ENCODE results near the gene SLC4A4. TPM values are rescaled to one million over a fixed set of nuclear protein-coding genes. Genes with fewer than 3 reads are reported as not detected.

The SLC4A4 gene
- total RNA-seq, 1 experiment from 2014 or later = not detected

GRCh38 chr4:71411981-71412380 is 73.2 kb downstream of the SLC4A4 start:
- no peak for DNase-seq (ENCODE audit: unreplicated experiment)
- no peak overlapping the region for H3K27ac Mint-ChIP-seq (ENCODE audit: low read depth, unreplicated experiment)
- intact Hi-C loops (cut with micrococcal nuclease) = no loop called here
- H3K4me1 Mint-ChIP-seq (ENCODE audit: insufficient read depth, unreplicated experiment) = no peaks in the 10 kb centered on the region
- H3K27me3 Mint-ChIP-seq (ENCODE audit: insufficient read depth, unreplicated experiment) = no peaks in the 10 kb centered on the region
- TF ChIP-seq CTCF (IDR thresholded peaks at IDR 0.05; ENCODE audit: unreplicated experiment) = no peak
- no peaks in the 10 kb centered on the region for H3K36me3 Mint-ChIP-seq (ENCODE audit: insufficient read depth, unreplicated experiment)
- POLR2A ChIA-PET = no interaction called here
- peaks cover 13% of the 10 kb centered on the region for H3K9me3 Mint-ChIP-seq (ENCODE audit: unreplicated experiment)
- no TSS peak for BruUV-seq (replicated peaks)
- no peak overlapping the region for H3K4me3 Mint-ChIP-seq (ENCODE audit: unreplicated experiment)
- CTCF ChIA-PET = interaction anchor here (0.6 kb wide), 1 partner anchor 150 kb away, joined by 3 read pairs; no protein-coding TSS in a partner anchor

- TF ChIP-seq CTCF (IDR thresholded peaks at IDR 0.05; ENCODE audit: unreplicated experiment) = no peak
- Mint-ChIP-seq H3K9me3 (ENCODE audit: unreplicated experiment) (no peaks in the 10 kb centered on the region), H3K36me3 (ENCODE audit: insufficient read depth, unreplicated experiment) (no peaks in the 10 kb centered on the region), H3K27ac (ENCODE audit: low read depth, unreplicated experiment) (no peak overlapping the region), H3K4me1 (ENCODE audit: insufficient read depth, unreplicated experiment) (no peaks in the 10 kb centered on the region), H3K27me3 (ENCODE audit: insufficient read depth, unreplicated experiment) (no peaks in the 10 kb centered on the region), H3K4me3 (ENCODE audit: unreplicated experiment) (no peak overlapping the region)
- intact Hi-C loops (cut with micrococcal nuclease) = no loop called here
- no peak for DNase-seq (ENCODE audit: unreplicated experiment)
- ChIA-PET POLR2A (no interaction called here), CTCF (no interaction called here)
- BruUV-seq (replicated peaks) = no TSS peak
Measured at GRCh38 chr4:71415491-71415890, 76.7 kb downstream of the SLC4A4 start.

- no peak for DNase-seq (ENCODE audit: unreplicated experiment)
- Mint-ChIP-seq H3K4me3 (ENCODE audit: unreplicated experiment) (no peak overlapping the region), H3K4me1 (ENCODE audit: insufficient read depth, unreplicated experiment) (no peaks in the 10 kb centered on the region), H3K9me3 (ENCODE audit: unreplicated experiment) (no peaks in the 10 kb centered on the region), H3K27me3 (ENCODE audit: insufficient read depth, unreplicated experiment) (no peaks in the 10 kb centered on the region), H3K36me3 (ENCODE audit: insufficient read depth, unreplicated experiment) (no peaks in the 10 kb centered on the region), H3K27ac (ENCODE audit: low read depth, unreplicated experiment) (no peak overlapping the region)
- BruUV-seq (replicated peaks) = no TSS peak
- intact Hi-C loops (cut with micrococcal nuclease) = no loop called here
- ChIA-PET POLR2A (no interaction called here), CTCF (interaction anchor here (0.7 to 1.1 kb wide), 2 partner anchors 205 to 702 kb away, joined by 3 to 4 read pairs; no protein-coding TSS in a partner anchor)
- no peak for TF ChIP-seq CTCF (IDR thresholded peaks at IDR 0.05; ENCODE audit: unreplicated experiment)
Measured at GRCh38 chr4:71417150-71417549, 78.3 kb downstream of the SLC4A4 start.

- CTCF ChIA-PET = no interaction called here
- POLR2A ChIA-PET = no interaction called here
- no peaks in the 10 kb centered on the region for H3K36me3 Mint-ChIP-seq (ENCODE audit: insufficient read depth, unreplicated experiment)
- H3K4me1 Mint-ChIP-seq (ENCODE audit: insufficient read depth, unreplicated experiment) = no peaks in the 10 kb centered on the region
- no TSS peak for BruUV-seq (replicated peaks)
- H3K9me3 Mint-ChIP-seq (ENCODE audit: unreplicated experiment) = no peaks in the 10 kb centered on the region
- intact Hi-C loops (cut with micrococcal nuclease) = no loop called here
- H3K27ac Mint-ChIP-seq (ENCODE audit: low read depth, unreplicated experiment) = no peak overlapping the region
- no peak overlapping the region for H3K4me3 Mint-ChIP-seq (ENCODE audit: unreplicated experiment)
- H3K27me3 Mint-ChIP-seq (ENCODE audit: insufficient read depth, unreplicated experiment) = no peaks in the 10 kb centered on the region
- no peak for DNase-seq (ENCODE audit: unreplicated experiment)
- no peak for TF ChIP-seq CTCF (IDR thresholded peaks at IDR 0.05; ENCODE audit: unreplicated experiment)
Measured at GRCh38 chr4:71426381-71427042, 87.7 kb downstream of the SLC4A4 start.
